Embryonic facial prominence (tissue), 1 donor: ENCODE data around the gene GRIN2C.

Experiments used
- DNase-seq: peaks from one replicate; pipeline ENCODE4 v3.0.0-alpha.2; 2016; ENCODE audit errors: extremely low spot score

Gene GRIN2C

GRCh38 chr17:74800531-74800930 is 59.2 kb downstream of the GRIN2C start:
- no peak for DNase-seq

- no peak for DNase-seq
Measured at GRCh38 chr17:74799097-74799496, 60.6 kb downstream of the GRIN2C start.

GRCh38 chr17:74798239-74798707 is 61.4 kb downstream of the GRIN2C start:
- no peak for DNase-seq

GRCh38 chr17:74797824-74798223 is 61.9 kb downstream of the GRIN2C start:
- no peak for DNase-seq

GRCh38 chr17:74796866-74797265 is 62.8 kb downstream of the GRIN2C start:
- DNase-seq, result no peak

- no peak for DNase-seq
Measured at GRCh38 chr17:74796211-74796610, 63.5 kb downstream of the GRIN2C start.

- no peak for DNase-seq
Measured at GRCh38 chr17:74795327-74796020, 64.2 kb downstream of the GRIN2C start.

- no peak for DNase-seq
Measured at GRCh38 chr17:74792586-74793105, 67.0 kb downstream of the GRIN2C start.
